Daoy (cell line): ENCODE results near the gene WFIKKN1. TPM values are rescaled to one million over a fixed set of nuclear protein-coding genes. Genes with fewer than 3 reads are reported as not detected.

Source experiments
- DNase-seq: peaks from one replicate; pipeline ENCODE4 v3.0.0-alpha.2; 2015; ENCODE audit warnings: low read depth
- total RNA-seq: library from RNA; depleted of rRNA; stranded (reverse); fragments of >200 nt; shearing (Covaris generic); gene quantifications from 2 replicates; pipeline ENCODE4 v1.2.3, GENCODE V29; 2014

The WFIKKN1 gene
- total RNA-seq, 1 experiment from 2014 or later, result not detected

GRCh38 chr16:674214-674881, 43.6 kb downstream of the WFIKKN1 start:
- DNase-seq, result no peak

DNA sequence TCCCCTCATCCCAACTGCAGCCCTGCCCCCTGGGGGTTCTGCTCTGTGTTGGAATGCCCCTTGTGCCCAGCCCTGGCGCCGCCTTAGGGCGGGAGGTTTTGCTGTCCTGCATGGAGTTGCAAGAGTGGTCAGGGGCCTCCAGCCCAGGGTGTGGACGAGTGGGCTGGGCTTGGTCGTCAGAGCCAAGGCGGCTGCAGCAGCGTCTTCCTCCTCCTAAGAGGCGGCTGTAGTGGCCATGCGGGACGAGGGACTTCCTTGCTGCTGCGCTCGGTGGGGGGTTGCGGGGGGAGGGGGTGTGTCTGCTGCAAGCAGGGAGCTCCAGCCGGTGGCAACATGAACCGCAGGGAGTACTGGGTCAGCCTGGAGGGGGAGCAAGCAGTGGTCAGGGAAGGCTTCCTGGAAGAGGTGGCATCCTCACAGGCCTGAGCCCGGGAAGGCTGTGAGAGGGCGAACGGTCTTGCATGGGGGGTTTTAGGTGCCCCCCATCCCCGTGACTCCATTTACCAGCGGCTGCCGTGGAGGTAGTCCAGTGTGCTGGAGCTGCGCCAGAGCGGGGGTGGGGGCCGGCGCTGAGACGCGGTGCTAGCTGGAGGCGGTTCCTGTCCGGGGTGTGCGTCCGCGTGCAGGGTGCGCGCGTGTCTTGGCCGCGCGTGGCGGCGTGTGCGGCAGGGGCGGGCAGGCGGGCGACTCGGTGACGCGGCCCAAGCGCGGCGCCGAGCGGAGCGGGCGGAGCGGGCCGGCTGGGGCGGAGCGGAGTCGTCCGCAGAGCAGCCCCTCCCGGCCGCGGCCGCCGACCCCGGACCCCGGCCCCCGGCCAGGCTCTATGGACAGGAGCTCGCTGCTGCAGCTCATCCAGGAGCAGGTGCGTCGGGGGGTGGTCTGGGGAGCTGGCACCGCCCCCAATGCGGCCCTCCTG, 44.4 kb downstream of the WFIKKN1 start, which contains the start of gene RHBDL1:
TSS of gene RHBDL1 (plus strand) at position 704 of the 916 bp plus-strand sequence. CDS start at position 824, 120 bp downstream.
- DNase-seq, result peak; percentile 61

DNA sequence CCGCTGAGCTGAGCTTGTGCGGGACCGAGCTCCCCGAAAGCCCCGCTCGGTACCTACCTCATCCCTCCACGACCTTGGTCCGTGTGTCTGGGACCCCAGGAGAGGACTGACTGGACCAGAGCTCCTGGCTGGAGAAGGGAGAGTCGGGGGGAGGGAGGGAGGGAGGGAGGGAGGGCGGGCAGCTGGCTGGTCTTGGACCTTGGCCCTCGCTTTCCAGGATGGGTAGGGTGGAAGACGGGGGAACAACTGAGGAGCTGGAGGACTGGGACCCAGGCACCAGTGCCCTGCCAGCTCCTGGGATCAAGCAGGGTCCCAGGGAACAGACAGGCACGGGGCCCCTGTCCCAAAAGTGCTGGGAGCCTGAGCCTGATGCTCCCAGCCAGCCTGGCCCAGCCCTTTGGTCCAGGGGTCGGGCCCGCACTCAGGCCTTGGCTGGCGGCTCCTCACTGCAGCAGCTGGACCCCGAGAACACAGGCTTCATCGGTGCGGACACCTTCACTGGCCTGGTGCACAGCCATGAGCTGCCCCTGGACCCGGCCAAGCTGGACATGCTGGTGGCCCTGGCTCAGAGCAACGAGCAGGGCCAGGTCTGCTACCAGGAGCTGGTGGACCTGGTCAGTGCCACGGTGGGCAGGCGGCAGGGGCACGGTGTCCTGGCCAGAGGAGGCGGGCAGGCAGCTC, 45.2 kb downstream of the WFIKKN1 start:
- DNase-seq, result no peak

GRCh38 chr16:676565-676902, 45.7 kb downstream of the WFIKKN1 start:
- DNase-seq, result no peak

- DNase-seq, result no peak
Observed at GRCh38 chr16:676913-677312, 46.1 kb downstream of the WFIKKN1 start.

- DNase-seq, result no peak
Observed at GRCh38 chr16:677316-678190, 46.8 kb downstream of the WFIKKN1 start.

- no peak for DNase-seq
Observed at GRCh38 chr16:678209-678857, 47.5 kb downstream of the WFIKKN1 start.

- peak; percentile 76 for DNase-seq
Observed at GRCh38 chr16:678858-679813, 48.4 kb downstream of the WFIKKN1 start.

DNA sequence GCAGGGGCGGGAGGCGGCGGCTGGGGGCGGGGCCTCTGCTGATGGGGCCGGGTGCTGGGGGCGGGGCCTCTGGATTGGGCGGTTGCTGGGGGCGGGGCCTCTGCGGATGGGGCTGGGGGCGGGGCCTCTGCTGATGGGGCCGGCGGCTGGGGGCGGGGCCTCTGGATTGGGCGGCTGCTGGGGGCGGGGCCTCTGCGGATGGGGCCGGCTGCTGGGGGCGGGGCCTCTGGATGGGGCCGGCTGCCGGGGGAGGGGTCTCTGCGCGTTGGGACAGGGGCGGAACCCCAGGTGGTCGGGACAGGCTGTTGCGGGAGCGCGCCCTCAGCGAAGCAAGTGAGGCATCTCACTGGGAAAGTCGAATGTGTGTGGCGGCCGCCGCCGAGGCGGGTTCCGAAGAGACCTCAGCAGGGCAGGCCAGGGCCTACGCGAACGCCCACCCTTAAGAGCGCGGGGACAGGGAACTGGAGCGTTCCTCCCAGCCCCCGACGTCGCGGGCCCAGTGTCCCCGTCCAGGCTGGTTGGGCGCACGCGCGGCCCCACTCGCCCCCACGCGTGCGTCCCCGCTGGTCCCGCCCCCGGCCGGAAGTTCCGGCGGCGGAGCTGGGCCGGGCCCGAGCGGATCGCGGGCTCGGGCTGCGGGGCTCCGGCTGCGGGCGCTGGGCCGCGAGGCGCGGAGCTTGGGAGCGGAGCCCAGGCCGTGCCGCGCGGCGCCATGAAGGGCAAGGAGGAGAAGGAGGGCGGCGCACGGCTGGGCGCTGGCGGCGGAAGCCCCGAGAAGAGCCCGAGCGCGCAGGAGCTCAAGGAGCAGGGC, 49.2 kb downstream of the WFIKKN1 start, which contains the start of gene STUB1:
TSS of gene STUB1 (plus strand) at position 597 of the 811 bp plus-strand sequence. CDS start at position 713, 116 bp downstream.
- DNase-seq, result peak; percentile 87

DNA sequence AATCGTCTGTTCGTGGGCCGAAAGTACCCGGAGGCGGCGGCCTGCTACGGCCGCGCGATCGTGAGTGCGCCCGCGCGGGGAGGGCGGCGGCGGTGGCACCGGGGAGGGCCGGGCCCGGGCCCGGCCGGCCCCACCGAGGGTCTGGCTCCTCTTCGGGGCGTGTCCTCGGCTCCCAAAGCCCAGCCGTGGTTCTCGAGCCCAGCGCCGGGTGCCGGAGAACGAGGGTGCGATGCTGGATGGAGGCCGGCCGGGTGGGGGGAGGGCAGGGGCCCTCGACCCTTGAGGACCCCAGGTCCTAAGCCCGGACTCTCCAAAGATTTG, 49.8 kb downstream of the WFIKKN1 start:
- no peak for DNase-seq

- DNase-seq, result peak; percentile 59
Observed at GRCh38 chr16:680967-681745, 50.4 kb downstream of the WFIKKN1 start.

- no peak for DNase-seq
Observed at GRCh38 chr16:681746-682427, 51.1 kb downstream of the WFIKKN1 start.

DNA sequence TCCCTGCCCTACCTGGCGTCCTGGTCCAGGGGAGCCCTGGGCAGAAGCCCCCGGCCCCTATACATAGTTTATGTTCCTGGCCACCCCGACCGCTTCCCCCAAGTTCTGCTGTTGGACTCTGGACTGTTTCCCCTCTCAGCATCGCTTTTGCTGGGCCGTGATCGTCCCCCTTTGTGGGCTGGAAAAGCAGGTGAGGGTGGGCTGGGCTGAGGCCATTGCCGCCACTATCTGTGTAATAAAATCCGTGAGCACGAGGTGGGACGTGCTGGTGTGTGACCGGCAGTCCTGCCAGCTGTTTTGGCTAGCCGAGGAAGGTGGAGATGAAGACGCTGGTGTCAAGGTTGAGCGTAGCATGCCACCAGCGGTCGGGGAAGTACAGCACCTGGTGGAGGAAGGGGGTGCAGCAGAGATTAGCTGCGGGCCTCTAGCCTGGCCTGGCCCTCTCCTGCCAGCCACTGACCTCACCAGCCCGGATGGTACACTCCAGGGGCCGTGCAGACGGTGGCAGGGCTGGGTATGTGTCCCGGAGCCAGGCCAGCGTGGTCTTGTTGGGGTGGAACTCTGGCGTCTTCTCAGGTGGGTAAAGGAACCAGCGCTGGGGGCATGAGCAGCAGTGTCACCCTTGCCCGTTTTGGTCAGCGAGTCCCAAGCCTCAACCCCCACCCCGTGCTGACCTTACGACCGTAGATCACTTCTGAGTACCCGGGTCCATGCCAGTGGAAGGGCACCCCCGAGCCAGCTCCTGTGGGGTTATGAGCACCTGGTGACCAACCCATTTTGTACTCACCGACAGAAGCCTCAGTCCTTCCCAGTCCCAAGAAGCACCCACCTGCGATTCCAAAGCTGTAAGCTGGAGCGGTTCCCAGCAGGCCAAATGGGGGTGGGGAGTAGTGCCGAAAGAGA, 52.0 kb downstream of the WFIKKN1 start:
- DNase-seq, result no peak

GRCh38 chr16:683396-684070, 52.7 kb downstream of the WFIKKN1 start:
- no peak for DNase-seq
